Stimulated activated CD4-positive, alpha-beta T cell treated with anti-CD3 and anti-CD28 coated beads, Interleukin-2, amount 100 ng/mL, for 48 hours (primary cell): ENCODE measurements around the gene CEP76.
"Not testable (repeated sequence)": the region's sequence is repeated elsewhere in the genome, so short reads cannot be mapped to it uniquely, and the experiment has no call there.

Experiments used
- DNase-seq, 2 donors: peaks; one replicate each; pipeline ENCODE4 v3.0.0-alpha.2; 2020

Gene CEP76

DNA sequence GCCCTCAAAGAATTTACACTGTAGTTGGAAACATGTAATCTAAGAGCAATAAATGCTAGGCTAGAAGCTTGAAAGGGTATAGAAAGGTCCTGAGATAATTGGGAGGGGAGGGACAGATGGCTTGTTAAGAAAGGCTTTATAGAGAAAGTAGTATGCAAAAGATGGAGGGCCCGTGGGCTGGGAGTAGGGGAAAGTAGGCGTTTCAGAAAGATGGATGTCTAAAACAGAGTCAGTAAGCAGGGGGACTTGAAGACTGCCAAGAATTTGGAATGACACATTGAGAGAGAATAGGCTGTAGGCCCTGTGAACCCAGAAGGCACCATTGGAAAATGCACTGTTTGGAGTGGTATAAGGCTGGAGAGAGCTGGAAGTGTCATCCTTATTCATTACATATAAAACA, 1.1 kb upstream of the CEP76 start:
- no peak for DNase-seq

- DNase-seq: no peak
Measured at GRCh38 chr18:12703096-12703567, 609 bp upstream of the CEP76 start.

GRCh38 chr18:12701161-12701560, 1.4 kb downstream of the CEP76 start:
- no peak for DNase-seq

DNA sequence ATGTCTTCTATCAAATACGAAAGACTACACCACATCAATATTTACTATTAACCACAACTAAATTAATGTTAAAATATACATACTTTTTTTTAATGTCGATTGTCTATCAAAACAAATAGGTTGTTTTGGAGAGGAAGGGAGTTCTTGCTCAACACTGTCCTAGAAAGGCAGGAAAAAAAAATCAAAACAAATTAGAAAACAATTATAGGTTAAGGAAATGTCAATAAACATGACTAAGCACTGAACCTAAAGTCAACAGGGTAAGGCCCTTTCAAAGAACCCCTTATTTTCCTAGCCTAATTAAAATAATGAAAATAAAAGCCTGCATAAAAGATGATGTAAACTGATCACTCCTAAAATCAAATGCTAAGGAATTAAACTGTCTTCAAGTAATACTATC, 2.8 kb downstream of the CEP76 start:
- DNase-seq: no peak

GRCh38 chr18:12694032-12694431, 8.5 kb downstream of the CEP76 start:
- no peak for DNase-seq

DNA sequence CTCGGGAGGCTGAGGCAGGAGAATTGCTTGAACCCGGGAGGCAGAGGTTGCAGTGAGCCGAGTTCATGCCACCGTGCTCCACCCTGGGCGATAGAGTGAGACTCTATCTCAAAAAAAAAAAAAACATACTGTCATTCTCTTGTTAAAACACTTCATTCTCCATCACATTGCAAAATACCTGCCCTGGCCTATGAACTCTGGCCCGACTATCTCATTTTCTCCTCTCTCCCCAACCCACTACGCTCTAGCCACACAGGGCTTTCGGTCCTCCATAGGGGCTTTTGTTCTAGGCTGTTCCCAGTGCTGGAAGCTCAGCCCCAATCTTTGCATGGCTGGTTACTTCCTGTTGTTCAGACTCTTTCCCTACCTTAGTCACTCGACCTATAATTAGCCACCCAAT, 10.3 kb downstream of the CEP76 start:
- no peak for DNase-seq

DNA sequence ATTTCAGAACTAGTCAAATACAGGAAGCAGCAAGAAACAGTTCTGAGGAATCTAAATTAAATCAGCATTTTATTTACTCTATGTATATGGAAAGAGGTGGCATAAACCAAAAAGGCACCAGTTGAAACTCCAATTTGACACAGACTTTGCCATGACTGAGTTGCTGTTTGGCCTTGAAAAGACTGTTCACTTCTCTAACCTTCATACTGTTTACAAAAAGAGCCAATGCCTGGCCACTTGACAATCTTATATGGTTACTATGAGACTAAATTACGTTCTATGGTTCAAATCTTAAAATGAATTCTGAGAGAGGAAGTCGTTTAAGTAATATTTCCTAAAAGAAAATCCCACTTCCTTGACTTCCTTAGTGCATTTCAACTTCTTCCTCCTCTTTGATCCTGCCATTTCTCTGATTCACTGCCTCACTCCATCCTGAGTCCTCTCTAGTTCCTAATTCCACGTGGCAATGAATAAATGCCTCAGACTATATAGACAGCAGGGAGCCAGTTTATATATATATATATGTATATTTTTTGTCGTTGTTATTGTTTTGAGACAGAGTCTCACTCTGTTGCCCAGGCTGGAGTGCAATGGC, 13.2 kb downstream of the CEP76 start:
- no peak for DNase-seq

GRCh38 chr18:12686100-12686499, 16.4 kb downstream of the CEP76 start:
- DNase-seq: no peak

GRCh38 chr18:12679183-12679786, 23.2 kb downstream of the CEP76 start:
- DNase-seq: no peak

GRCh38 chr18:12668041-12668440, 34.5 kb downstream of the CEP76 start:
- DNase-seq: no peak

DNA sequence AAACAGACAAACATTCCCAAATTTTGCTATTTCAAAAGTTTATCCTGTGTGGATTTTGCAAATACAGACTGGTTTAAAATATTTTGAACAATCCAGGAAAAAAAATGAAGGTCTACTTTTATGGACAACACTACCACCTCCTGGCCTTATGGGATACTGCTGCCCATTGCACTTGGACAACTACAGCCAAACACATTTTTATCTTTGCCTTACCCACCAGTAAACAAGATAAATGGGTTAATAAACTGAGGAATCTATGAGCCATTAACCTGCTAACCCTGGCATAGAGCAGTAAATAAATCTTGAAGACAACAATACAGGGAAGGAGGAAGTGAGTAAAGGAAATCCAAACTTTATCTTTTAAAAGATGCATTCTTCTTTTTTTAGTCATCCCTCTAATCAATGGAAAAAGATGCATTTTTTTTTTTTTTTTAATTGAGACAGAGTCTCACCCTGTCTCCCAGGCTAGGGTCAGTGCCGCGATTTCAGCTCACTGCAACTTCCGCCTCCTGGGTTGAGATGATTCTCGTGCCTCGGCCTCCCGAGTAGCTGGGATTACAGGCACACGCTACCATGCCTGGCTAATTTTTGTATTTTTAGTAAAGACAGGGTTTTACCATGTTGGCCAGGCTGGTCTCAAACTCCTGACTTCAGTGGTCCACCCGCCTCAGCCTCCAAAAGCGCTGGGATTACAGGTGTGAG, 42.5 kb downstream of the CEP76 start:
- DNase-seq: peak in 1 of 2 donors; percentile 22

GRCh38 chr18:12658426-12659138, 43.9 kb downstream of the CEP76 start:
- DNase-seq: peak in 1 of 2 donors; percentile 13

DNA sequence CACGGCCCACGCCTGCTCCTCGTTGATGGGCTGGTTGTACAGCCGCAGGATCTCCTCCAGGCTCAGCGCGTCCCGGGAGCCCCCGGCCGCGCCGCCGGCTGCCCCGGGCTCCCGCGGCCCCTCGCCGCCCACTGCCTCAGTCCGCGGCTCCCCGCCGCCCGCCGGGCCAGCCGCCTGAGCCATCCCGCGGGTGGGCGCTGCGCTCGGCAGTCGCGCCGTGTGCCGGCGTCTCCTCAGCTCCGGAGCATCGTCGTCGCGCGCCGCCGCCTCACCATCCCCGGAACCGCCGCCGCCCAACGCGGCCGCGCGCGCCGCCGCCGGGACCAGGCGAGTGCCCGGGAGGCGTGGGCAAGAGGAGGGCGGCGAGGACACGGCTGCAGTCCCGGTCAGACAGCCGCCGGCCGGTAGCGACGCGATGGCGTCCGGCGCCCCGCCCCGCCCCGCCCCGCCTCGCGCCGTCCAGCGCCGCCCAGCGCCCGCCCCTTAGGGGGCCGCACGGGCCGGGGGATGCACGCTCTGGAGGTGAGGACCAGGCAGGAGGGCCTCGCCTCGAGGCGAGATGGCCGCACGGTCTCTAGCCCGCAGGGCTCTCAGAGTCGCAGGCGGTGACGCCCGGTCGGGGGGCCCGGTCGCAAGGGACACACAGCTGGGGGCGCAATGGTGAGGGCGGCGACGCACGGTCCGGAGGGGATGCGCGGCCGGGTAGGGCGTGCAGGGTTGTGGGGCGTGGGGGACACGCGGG, 44.7 kb downstream of the CEP76 start, which contains the start of gene SPIRE1:
Gene SPIRE1, minus strand, starts transcription at position 424 of the 742 bp plus-strand sequence. Its CDS starts 241 bp downstream, at position 183.
- DNase-seq: peak; percentile 18 to 23

DNA sequence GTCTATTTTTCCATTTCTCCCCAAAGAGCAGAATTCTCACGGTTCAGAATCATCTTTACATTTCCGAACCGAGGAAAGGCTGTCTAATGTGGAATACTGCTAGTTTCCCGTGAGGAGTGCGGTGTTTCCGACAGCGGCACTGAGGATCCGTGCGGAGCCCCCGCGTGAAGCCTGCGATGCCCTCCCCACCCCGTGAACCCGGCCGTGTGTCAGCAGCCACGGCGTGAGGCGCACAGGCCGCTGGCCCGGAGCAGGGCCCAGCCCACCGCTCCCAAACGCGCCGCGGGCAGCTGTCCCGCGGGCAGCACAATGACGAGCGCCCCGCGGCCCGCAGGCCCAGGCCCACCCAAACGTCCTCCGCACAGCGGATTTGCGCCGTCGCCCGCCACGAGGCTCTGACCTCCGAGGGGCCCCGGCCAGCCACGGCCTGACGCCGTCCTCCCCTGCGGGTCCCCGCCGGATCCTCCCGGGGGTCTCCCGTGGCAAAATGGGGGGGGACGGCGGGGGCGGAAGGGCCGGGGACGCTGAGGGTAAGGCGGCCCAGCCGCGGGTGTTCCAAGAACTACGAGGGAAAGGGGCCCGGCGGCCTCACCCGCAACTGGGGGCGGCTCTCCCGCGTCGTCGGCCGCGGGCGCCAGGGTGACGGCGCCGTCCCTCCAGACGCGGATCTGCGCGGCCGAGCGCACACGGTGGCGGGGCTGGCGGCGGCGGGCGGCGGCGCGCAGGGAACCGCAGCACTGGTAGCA, 45.4 kb downstream of the CEP76 start:
- DNase-seq: peak in 1 of 2 donors; percentile 26

GRCh38 chr18:12656605-12656937, 46.0 kb downstream of the CEP76 start:
- DNase-seq: no peak

DNA sequence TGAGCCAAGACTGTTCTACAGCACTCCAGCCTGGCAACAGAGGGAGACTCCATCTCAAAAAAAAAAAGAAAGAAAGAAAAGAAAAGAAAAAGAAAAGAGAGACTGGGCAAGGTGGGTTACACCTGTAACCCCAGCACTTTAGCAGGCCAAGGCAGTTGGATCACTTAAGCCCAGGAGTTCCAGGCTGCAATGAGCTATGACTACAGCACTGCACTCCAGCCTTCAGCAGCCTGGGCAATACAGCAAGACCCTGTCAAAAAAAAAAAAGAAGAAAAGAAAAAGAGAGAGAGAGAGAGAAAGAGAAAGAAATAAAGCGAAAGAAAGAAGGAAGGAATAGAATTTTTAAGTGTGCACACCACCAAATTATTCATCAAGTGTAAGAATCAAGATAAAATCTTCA, 47.6 kb downstream of the CEP76 start:
- no peak for DNase-seq

DNA sequence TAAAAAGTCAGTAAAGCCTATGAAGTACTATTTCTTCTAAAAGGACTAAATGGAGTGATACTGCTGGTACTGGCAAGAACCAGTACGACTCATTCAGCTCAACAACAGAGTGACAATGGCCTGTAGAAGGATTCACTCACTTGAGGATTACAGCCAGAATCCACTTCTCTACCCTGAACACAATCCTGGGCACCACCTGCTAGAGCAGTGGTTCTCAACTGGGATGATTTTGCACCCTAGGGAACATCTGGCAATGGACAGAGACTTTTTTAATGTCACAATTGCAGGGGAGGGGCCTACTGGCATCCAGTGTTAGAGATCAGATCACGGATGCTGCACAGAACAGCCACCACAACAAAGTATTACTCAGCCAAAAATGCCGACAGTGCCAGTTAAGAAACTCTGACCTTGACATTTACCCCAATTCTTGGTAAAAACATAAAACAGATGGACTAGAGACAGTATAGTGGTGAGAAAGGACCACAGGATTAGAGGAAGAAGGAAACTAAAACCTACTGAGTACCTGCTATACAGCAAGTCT, 49.6 kb downstream of the CEP76 start:
- no peak for DNase-seq

- no peak for DNase-seq
Measured at GRCh38 chr18:12651651-12652050, 50.9 kb downstream of the CEP76 start.

GRCh38 chr18:12647773-12648172, 54.8 kb downstream of the CEP76 start:
- no peak for DNase-seq

- no peak for DNase-seq
Measured at GRCh38 chr18:12645751-12646203, 56.7 kb downstream of the CEP76 start.

DNA sequence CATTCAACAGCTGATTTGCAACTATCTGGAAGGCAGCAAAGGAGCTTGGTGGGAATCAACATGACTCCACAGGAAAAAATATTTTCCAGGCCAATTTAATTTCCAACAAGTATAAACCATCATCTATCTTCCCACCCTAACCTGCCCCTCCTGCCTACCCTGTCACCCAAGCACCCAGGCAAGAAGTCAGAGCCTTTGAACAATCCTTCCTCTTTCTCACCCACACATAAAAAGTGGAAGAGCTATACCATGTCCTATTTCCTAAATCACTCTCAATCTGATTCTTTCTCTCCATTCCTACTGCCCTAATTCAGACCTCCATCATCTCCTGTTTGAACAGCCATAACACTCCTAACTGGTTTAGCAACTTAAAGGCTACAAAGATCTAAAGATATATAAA, 57.3 kb downstream of the CEP76 start:
- DNase-seq: no peak

- DNase-seq: not testable (repeated sequence)
Measured at GRCh38 chr18:12643756-12644155, 58.8 kb downstream of the CEP76 start.
